A549 (cell line): ENCODE measurements around the gene KHDRBS1. TPM values are rescaled to one million over a fixed set of nuclear protein-coding genes. Genes with fewer than 3 reads are reported as not detected.

Source experiments
- ATAC-seq, 2 experiments: fragments of 200-7000 bp in 1 of 2; fragments of >200 bp in 1 of 2; cut with Nextera tagmentation in 1 of 2; cut with Tn5 transposase in 1 of 2; 3 replicates each; pipeline versions ENCODE4 v1.8.0 to v1.9.1; 2018 to 2020; ENCODE audit warnings: mild to moderate bottlenecking in 1 of 2, moderate library complexity in 1 of 2
- CTCF ChIA-PET: fragments of 300-600 bp; sonication (Branson Sonifier 250); formaldehyde crosslinking; extraction: SDS; loops from one replicate; lab custom pipeline; 2021; ENCODE audit warnings: antibody characterized with exemption, inconsistent platforms; lab: Yijun Ruan, JAX
- POLR2A ChIA-PET: fragments of 350-600 bp; formaldehyde crosslinking; extraction: SDS; loops from one replicate; lab custom pipeline; 2021; ENCODE audit warnings: antibody characterized with exemption, inconsistent platforms; lab: Yijun Ruan, JAX
- DNase-seq, 2 experiments: peaks; one replicate each; pipeline versions ENCODE4 v3.0.0 to v3.0.0-alpha.2; 2011 to 2016; ENCODE audit warnings: low read depth in 1 of 2, low spot score in 1 of 2
- FAIRE-seq: peaks from 2 replicates; lab custom pipeline; 2011; peaks lifted over from hg19 to GRCh38; lab: Jason Lieb, UNC
- H3K27ac ChIP-seq, 2 experiments: fragments of >200 bp; sonication (Bioruptor Twin); formaldehyde crosslinking; 3 replicates each; pipeline ENCODE4 v1.5.1; 2016 to 2017
- H3K4me1 ChIP-seq: fragments of >200 bp; sonication (Bioruptor Twin); formaldehyde crosslinking; 3 replicates; pipeline ENCODE4 v1.6.1; 2016
- H3K4me2 ChIP-seq: fragments of >200 bp; sonication (Bioruptor Twin); formaldehyde crosslinking; 3 replicates; pipeline ENCODE4 v1.6.1; 2016
- H3K4me3 ChIP-seq: fragments of >200 bp; sonication (Bioruptor Twin); formaldehyde crosslinking; 3 replicates; pipeline ENCODE4 v1.5.1; 2016
- H3K9me3 ChIP-seq: fragments of >200 bp; sonication (Bioruptor Twin); formaldehyde crosslinking; 3 replicates; pipeline ENCODE4 v1.6.1; 2016
- BCL3 ChIP-seq: fragments of >200 bp; sonication (Bioruptor Twin); formaldehyde crosslinking; IDR thresholded peaks from 3 replicates; pipeline ENCODE4 v1.6.1; 2016
- BHLHE40 ChIP-seq: IDR thresholded peaks from 2 replicates; pipeline ENCODE4 v1.6.1; 2012; ENCODE audit warnings: low read depth, low read length, inconsistent platforms
- CBX2 ChIP-seq: fragments of 200-600 bp; sonication (generic); IDR thresholded peaks from 2 replicates; pipeline ENCODE4 v1.6.1; 2016; ENCODE audit warnings: low read depth, mild to moderate bottlenecking, borderline replicate concordance
- CBX8 ChIP-seq: fragments of 200-600 bp; sonication (generic); IDR thresholded peaks from 2 replicates; pipeline ENCODE4 v1.6.1; 2016
- CHD2 ChIP-seq: fragments of 150-350 bp; IDR thresholded peaks from 2 replicates; pipeline ENCODE4 v1.6.1; 2014; ENCODE audit warnings: low read length; ENCODE audit not compliant: partially characterized antibody
- CHD4 ChIP-seq: fragments of 200-600 bp; sonication (generic); IDR thresholded peaks from 2 replicates; pipeline ENCODE4 v1.6.1; 2016; ENCODE audit warnings: antibody characterized with exemption, mild to moderate bottlenecking, borderline replicate concordance
- EHMT2 ChIP-seq: fragments of 200-600 bp; sonication (generic); IDR thresholded peaks from 2 replicates; pipeline ENCODE4 v1.6.1; 2016; ENCODE audit warnings: antibody characterized with exemption, low read depth, mild to moderate bottlenecking, moderate library complexity
- ELK1 ChIP-seq: fragments of 150-350 bp; IDR thresholded peaks from 2 replicates; pipeline ENCODE4 v1.6.1; 2014; ENCODE audit warnings: low read depth, mild to moderate bottlenecking, low read length
- ESRRA ChIP-seq: fragments of 150-350 bp; IDR thresholded peaks from 2 replicates; pipeline ENCODE4 v1.6.1; 2014; ENCODE audit warnings: mild to moderate bottlenecking, low read length, borderline replicate concordance
- GATA3 ChIP-seq: IDR thresholded peaks from 2 replicates; pipeline ENCODE4 v1.6.1; 2012; ENCODE audit warnings: borderline replicate concordance
- HOXA7 ChIP-seq: fragments of 250-450 bp; sonication (Bioruptor Pico); IDR thresholded peaks from 2 replicates; pipeline ENCODE4 v1.5.0; 2020; ENCODE audit warnings: mild to moderate bottlenecking, moderate library complexity
- HOXB5 ChIP-seq: fragments of 250-450 bp; sonication (Bioruptor Pico); IDR thresholded peaks from 2 replicates; pipeline ENCODE4 v1.5.0; 2020; ENCODE audit warnings: mild to moderate bottlenecking, moderate library complexity
- JUN ChIP-seq, 2 experiments: fragments of >200 bp; sonication (Bioruptor Twin); formaldehyde crosslinking; IDR thresholded peaks; 2 replicates in 1 of 2; 3 replicates in 1 of 2; pipeline ENCODE4 v1.6.1; 2016 to 2017
- KDM5A ChIP-seq: fragments of 200-600 bp; sonication (generic); IDR thresholded peaks from 2 replicates; pipeline ENCODE4 v1.6.1; 2016; ENCODE audit warnings: antibody characterized with exemption, mild to moderate bottlenecking
- MAFK ChIP-seq: fragments of 450-650 bp; IDR thresholded peaks from 2 replicates; pipeline ENCODE4 v1.6.1; 2014; ENCODE audit not compliant: partially characterized antibody
- MAX ChIP-seq: IDR thresholded peaks from 2 replicates; pipeline ENCODE4 v1.6.1; 2012
- MYC ChIP-seq: IDR thresholded peaks from 2 replicates; pipeline ENCODE4 v1.6.1; 2012; ENCODE audit warnings: mild to moderate bottlenecking, inconsistent platforms, low read length, improper control_type of control experiment, borderline replicate concordance
- NFE2L2 ChIP-seq: fragments of 150-350 bp; conservative IDR thresholded peaks from 2 replicates; pipeline ENCODE4 v1.6.1; 2014; ENCODE audit warnings: low read length
- NPAS2 ChIP-seq: fragments of 250-450 bp; sonication (Bioruptor Pico); IDR thresholded peaks from 2 replicates; pipeline ENCODE4 v1.8.0; 2022; ENCODE audit warnings: mild to moderate bottlenecking, moderate library complexity, borderline replicate concordance
- PHF8 ChIP-seq: fragments of 200-600 bp; sonication (generic); IDR thresholded peaks from 2 replicates; pipeline ENCODE4 v1.6.1; 2016; ENCODE audit warnings: low read depth, mild to moderate bottlenecking, antibody characterized with exemption, moderate library complexity, borderline replicate concordance
- RCOR1 ChIP-seq: fragments of 150-350 bp; IDR thresholded peaks from 2 replicates; pipeline ENCODE4 v1.6.1; 2014; ENCODE audit warnings: antibody characterized with exemption, low read length, low read depth
- TP53 ChIP-seq: fragments of 250-450 bp; sonication (Bioruptor Pico); IDR thresholded peaks from 2 replicates; pipeline ENCODE4 v1.5.0; 2021; ENCODE audit warnings: mild to moderate bottlenecking, moderate library complexity
- ZC3H11A ChIP-seq: fragments of 450-650 bp; IDR thresholded peaks from 2 replicates; pipeline ENCODE4 v1.6.1; 2014; ENCODE audit warnings: antibody characterized with exemption, mild to moderate bottlenecking
- ZNF302 ChIP-seq: fragments of 250-450 bp; sonication (Bioruptor Pico); IDR thresholded peaks from 2 replicates; pipeline ENCODE4 v1.9.0; 2021; ENCODE audit warnings: inconsistent platforms, mild to moderate bottlenecking, moderate library complexity
- WGBS: methylation state at CpG from one replicate; pipeline ENCODE4 v1.1.6; 2017; ENCODE audit errors: missing lambda C conversion rate; 5-methylcytosine and 5-hydroxymethylcytosine counted together
- polyA plus RNA-seq, 4 experiments: library from polyadenylated mRNA; depleted of rRNA in 3 of 4; stranded (reverse); fragments of >200 nt; fragmentation: RNase III in 1 of 4; extraction: RNeasy Plus Mini Kit Qiagen cat#74134 plus additional on column Dnase treatment in 1 of 4; gene quantifications; 2 replicates in 3 of 4; 3 replicates in 1 of 4; pipeline ENCODE4 v1.2.3, GENCODE V29; 2011 to 2017
- TF ChIP-seq, protein P1 (sequence below): fragments of 250-450 bp; sonication (Bioruptor Pico); IDR thresholded peaks from 2 replicates; pipeline ENCODE4 v1.5.0; 2020; ENCODE audit warnings: low read depth, mild to moderate bottlenecking, moderate library complexity
- TF ChIP-seq, protein P2 (sequence below): IDR thresholded peaks from 2 replicates; pipeline ENCODE4 v1.6.1; 2012

Gene KHDRBS1
- polyA plus RNA-seq, 2 of the 4 experiments (the other 2 are of a cell fraction): 60.6 to 109 TPM

- Histone ChIP-seq H3K27ac (peak overlapping the region; percentile 95 to 97), H3K4me3 (peak overlapping the region; percentile 97), H3K4me1 (peaks cover 24% of the 10 kb centered on the region; the same call in 2 of the 3 replicates), H3K9me3 (no peaks in the 10 kb centered on the region), H3K4me2 (peak overlapping the region; percentile 78)
- CTCF ChIA-PET: interaction anchor here (1.2 to 2.0 kb wide), 2 partner anchors 10 to 51 kb away, joined by 3 to 9 read pairs; no protein-coding TSS in a partner anchor
- POLR2A ChIA-PET: no interaction called here
- peak; percentile 28 to 30 for DNase-seq
- no peak for TF ChIP-seq ZNF302 (CRISPR knock-in tag)
- TF ChIP-seq MYC: no peak
- TF ChIP-seq KDM5A: peak; percentile 37; the same call in 1 of the 2 replicates
- TF ChIP-seq MAX: peak; percentile 22; the same call in 1 of the 2 replicates
- no peak for TF ChIP-seq ELK1
- no peak for TF ChIP-seq ZC3H11A
- no peak for TF ChIP-seq ESRRA
- TF ChIP-seq JUN (IDR thresholded peaks at IDR 0.05): peak in 1 of 2 experiments; percentile 50; a peak in 1 of 5 replicates
- TF ChIP-seq HOXB5: no peak
- no peak for TF ChIP-seq RCOR1
- WGBS: 2% methylated on average over 32 of the region's 55 CpGs
- peak; percentile 51 to 59 for ATAC-seq
- FAIRE-seq: no peak
These were observed 705 bp downstream of the KHDRBS1 start for GRCh38 chr1:32014199-32014947.

DNA sequence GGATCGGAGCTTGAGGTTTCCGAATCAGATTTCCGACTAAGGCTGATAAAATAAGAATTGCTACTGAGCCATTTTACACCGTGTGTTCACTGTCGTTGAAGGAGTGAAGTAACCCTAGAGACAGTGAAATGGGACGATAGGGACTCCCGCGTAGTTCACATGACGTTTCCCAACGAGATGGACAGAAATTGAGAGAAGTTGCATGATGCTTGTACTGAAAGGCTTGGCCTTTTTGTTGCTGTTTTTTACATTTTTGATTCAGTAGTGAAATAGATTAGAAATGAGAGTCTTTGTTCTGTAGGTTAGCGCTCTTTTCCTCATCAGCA is 1.2 kb downstream of the KHDRBS1 start:
- ChIA-PET POLR2A (no interaction called here), CTCF (interaction anchor here (1.2 to 2.0 kb wide), 2 partner anchors 11 to 52 kb away, joined by 3 to 9 read pairs; no protein-coding TSS in a partner anchor)
- H3K27ac ChIP-seq: peak overlapping the region; percentile 95 to 97
- DNase-seq: no peak
- FAIRE-seq: no peak
- peak overlapping the region; percentile 78 for H3K4me2 ChIP-seq
- WGBS: 2% methylated on average over 11 of the region's 11 CpGs
- ATAC-seq: no peak
- H3K4me3 ChIP-seq: peak overlapping the region; percentile 97
- peaks cover 28% of the 10 kb centered on the region; the same call in 2 of the 3 replicates for H3K4me1 ChIP-seq
- no peak for TF ChIP-seq CHD2
- no peak for TF ChIP-seq BHLHE40
- TF ChIP-seq, protein P1, sequence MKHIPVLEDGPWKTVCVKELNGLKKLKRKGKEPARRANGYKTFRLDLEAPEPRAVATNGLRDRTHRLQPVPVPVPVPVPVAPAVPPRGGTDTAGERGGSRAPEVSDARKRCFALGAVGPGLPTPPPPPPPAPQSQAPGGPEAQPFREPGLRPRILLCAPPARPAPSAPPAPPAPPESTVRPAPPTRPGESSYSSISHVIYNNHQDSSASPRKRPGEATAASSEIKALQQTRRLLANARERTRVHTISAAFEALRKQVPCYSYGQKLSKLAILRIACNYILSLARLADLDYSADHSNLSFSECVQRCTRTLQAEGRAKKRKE (CRISPR knock-in tag): no peak
- no peak for TF ChIP-seq CBX8
- no peak for TF ChIP-seq TP53
- TF ChIP-seq, protein P2, sequence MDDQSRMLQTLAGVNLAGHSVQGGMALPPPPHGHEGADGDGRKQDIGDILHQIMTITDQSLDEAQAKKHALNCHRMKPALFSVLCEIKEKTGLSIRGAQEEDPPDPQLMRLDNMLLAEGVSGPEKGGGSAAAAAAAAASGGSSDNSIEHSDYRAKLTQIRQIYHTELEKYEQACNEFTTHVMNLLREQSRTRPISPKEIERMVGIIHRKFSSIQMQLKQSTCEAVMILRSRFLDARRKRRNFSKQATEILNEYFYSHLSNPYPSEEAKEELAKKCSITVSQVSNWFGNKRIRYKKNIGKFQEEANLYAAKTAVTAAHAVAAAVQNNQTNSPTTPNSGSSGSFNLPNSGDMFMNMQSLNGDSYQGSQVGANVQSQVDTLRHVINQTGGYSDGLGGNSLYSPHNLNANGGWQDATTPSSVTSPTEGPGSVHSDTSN: no peak
- no peak for TF ChIP-seq MAFK
- TF ChIP-seq ZNF302 (CRISPR knock-in tag): no peak
- no peak for TF ChIP-seq NFE2L2
- no peak for TF ChIP-seq HOXB5
- no peak for TF ChIP-seq CHD4
- TF ChIP-seq HOXA7 (CRISPR knock-in tag): no peak
- TF ChIP-seq PHF8: no peak
- TF ChIP-seq EHMT2: no peak
- no peak for TF ChIP-seq GATA3
- TF ChIP-seq NPAS2 (CRISPR knock-in tag): no peak
- TF ChIP-seq CBX2: no peak
- TF ChIP-seq BCL3: no peak
- H3K9me3 ChIP-seq: no peaks in the 10 kb centered on the region
